Fibroblast of lung (primary cell): Measurements from ENCODE around the gene MRPS6.

Experiments used
- CTCF ChIP-seq, 2 donors: IDR thresholded peaks in 1 of 2; conservative IDR thresholded peaks in 1 of 2; 1 replicate in 1 of 2; 2 replicates in 1 of 2; pipeline ENCODE4 v1.5.1; 2011 to 2012; ENCODE audit warnings: low read length in 2 of 2, control low read depth in 1 of 2, inconsistent platforms in 1 of 2, low read depth in 1 of 2, mild to moderate bottlenecking in 1 of 2
- EZH2 ChIP-seq: IDR thresholded peaks from 2 replicates; pipeline ENCODE4 v1.5.1; 2012; ENCODE audit warnings: low read length, control low read depth, mild to moderate bottlenecking; ENCODE audit errors: missing control alignments

GRCh38 chr21:34180826-34181359, 107.5 kb downstream of the MRPS6 start:
- TF ChIP-seq CTCF (conservative IDR thresholded peaks at IDR 0.05 in 1 of 2, IDR thresholded peaks at IDR 0.05 in 1 of 2; ENCODE audit: low read depth in 1 of 2, low read length in 2 of 2) (no peak), EZH2 (no peak)
